Lower lobe of right lung (tissue), 2 donors: ENCODE data around the gene IGLL5. TPM values are rescaled to one million over a fixed set of nuclear protein-coding genes. Genes with fewer than 3 reads are reported as not detected.
"Not testable (repeated sequence)": the region's sequence is repeated elsewhere in the genome, so short reads cannot be mapped to it uniquely, and the experiment has no call there.

ENCODE experiments used
- ATAC-seq, 2 donors: fragments of 200-7000 bp; cut with Tn5 transposase; one replicate each; pipeline ENCODE4 v1.9.1; 2020 to 2022; ENCODE audit warnings: mild to moderate bottlenecking in 2 of 2, moderate library complexity in 2 of 2
- DNase-seq: peaks from one replicate; pipeline ENCODE4 v3.0.0-alpha.2; 2020
- H3K27ac ChIP-seq: fragments of 200-600 bp; one replicate; pipeline ENCODE4 v1.8.0; 2022
- H3K27me3 ChIP-seq: fragments of 200-600 bp; one replicate; pipeline ENCODE4 v1.8.0; 2022; ENCODE audit warnings: low read depth
- H3K36me3 ChIP-seq: fragments of 200-600 bp; one replicate; pipeline ENCODE4 v1.8.0; 2022; ENCODE audit warnings: mild to moderate bottlenecking
- H3K4me1 ChIP-seq: fragments of 200-600 bp; one replicate; pipeline ENCODE4 v1.8.0; 2022
- H3K4me3 ChIP-seq: fragments of 200-600 bp; one replicate; pipeline ENCODE4 v1.8.0; 2022; ENCODE audit warnings: mild to moderate bottlenecking
- H3K9me3 ChIP-seq: fragments of 200-600 bp; one replicate; pipeline ENCODE4 v1.8.0; 2022
- intact Hi-C: fragments of 100-400 bp; cut with DNase I; formaldehyde crosslinking; loops from one replicate; pipeline ENCODE4 v1.11.0; 2022
- total RNA-seq: library from RNA; stranded (reverse); fragmentation: NEBNext Ultra II Directional; extraction: Animal tissue kit (Norgen Biotek cat#: 25700); gene quantifications from one replicate; pipeline ENCODE4 v1.2.1, GENCODE V29; 2021
- TF ChIP-seq, protein P1 (sequence below): fragments of 200-600 bp; IDR thresholded peaks from one replicate; pipeline ENCODE4 v1.8.0; 2022; ENCODE audit warnings: antibody characterized with exemption, mild to moderate bottlenecking
- donor health status: DM: no; HTN: yes; CAD: no; lungs with severe emphysema.

Gene IGLL5
- total RNA-seq, 1 donor from 2014 or later = 11.1 TPM

DNA sequence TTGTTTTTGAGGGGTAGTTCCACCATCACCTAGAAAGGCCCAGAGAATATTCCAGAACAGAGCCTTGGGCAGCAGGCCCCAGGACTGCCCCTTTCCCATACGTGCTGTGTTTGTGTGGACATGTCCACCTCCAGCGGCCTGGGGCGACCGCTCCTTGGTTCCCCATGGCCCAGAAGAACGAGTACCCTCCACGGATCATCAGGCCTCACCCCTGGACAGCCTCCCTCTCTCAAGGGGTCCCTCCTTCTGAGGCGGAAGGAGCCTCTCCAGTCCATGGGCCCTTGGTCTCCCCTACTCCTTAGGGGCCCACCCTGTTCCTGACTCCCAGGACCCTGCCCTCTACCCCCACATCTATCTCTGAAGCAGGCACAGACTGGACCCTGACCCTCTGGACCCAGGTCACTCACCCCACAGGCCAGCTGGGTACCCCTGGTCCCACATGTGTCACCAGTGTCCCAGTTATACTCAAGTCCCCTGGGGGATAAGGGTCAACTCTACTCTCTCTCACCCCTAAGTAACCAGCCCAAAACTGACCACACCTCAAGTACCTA lies 32.6 kb downstream of the IGLL5 start:
- Histone ChIP-seq H3K27ac (no peak overlapping the region), H3K4me1 (no peaks in the 10 kb centered on the region), H3K4me3 (no peak overlapping the region), H3K9me3 (no peaks in the 10 kb centered on the region), H3K27me3 (no peaks in the 10 kb centered on the region), H3K36me3 (no peaks in the 10 kb centered on the region)
- ATAC-seq (no peak), DNase-seq (no peak)
- intact Hi-C loops = no loop called here
- TF ChIP-seq, protein P1, sequence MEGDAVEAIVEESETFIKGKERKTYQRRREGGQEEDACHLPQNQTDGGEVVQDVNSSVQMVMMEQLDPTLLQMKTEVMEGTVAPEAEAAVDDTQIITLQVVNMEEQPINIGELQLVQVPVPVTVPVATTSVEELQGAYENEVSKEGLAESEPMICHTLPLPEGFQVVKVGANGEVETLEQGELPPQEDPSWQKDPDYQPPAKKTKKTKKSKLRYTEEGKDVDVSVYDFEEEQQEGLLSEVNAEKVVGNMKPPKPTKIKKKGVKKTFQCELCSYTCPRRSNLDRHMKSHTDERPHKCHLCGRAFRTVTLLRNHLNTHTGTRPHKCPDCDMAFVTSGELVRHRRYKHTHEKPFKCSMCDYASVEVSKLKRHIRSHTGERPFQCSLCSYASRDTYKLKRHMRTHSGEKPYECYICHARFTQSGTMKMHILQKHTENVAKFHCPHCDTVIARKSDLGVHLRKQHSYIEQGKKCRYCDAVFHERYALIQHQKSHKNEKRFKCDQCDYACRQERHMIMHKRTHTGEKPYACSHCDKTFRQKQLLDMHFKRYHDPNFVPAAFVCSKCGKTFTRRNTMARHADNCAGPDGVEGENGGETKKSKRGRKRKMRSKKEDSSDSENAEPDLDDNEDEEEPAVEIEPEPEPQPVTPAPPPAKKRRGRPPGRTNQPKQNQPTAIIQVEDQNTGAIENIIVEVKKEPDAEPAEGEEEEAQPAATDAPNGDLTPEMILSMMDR = no peak

- no peaks in the 10 kb centered on the region for H3K27me3 ChIP-seq
- no peaks in the 10 kb centered on the region for H3K9me3 ChIP-seq
- intact Hi-C loops = no loop called here
- no peak overlapping the region for H3K27ac ChIP-seq
- TF ChIP-seq, protein P1 = no peak
- ATAC-seq (no peak), DNase-seq (no peak)
- no peak overlapping the region for H3K4me3 ChIP-seq
- H3K36me3 ChIP-seq = no peaks in the 10 kb centered on the region
- no peaks in the 10 kb centered on the region for H3K4me1 ChIP-seq
These were observed 33.4 kb downstream of the IGLL5 start for GRCh38 chr22:22920910-22921550.

DNA sequence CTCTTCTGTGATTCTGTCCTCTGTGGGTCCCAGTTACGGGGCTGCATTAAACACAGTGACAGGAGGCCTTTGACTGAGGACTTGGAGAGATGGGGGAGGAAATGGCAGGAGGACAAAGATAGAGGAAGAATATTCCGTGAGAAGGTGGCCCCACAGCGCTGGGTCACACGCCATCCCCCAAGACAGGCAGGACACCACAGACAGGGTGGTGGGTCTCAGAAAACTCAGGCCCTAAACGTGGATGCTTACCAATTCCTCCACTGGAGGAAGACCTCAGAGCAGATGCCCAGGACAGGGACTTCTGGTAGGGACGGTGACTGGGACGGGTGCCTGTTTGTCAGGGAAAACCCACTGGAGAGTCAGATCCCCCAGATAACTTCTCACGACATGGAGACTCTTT lies 34.0 kb downstream of the IGLL5 start:
- Histone ChIP-seq H3K36me3 (no peaks in the 10 kb centered on the region), H3K4me3 (no peak overlapping the region), H3K4me1 (no peaks in the 10 kb centered on the region), H3K9me3 (no peaks in the 10 kb centered on the region), H3K27me3 (no peaks in the 10 kb centered on the region), H3K27ac (no peak overlapping the region)
- DNase-seq (no peak), ATAC-seq (no peak)
- intact Hi-C loops = no loop called here
- TF ChIP-seq, protein P1 = no peak

DNA sequence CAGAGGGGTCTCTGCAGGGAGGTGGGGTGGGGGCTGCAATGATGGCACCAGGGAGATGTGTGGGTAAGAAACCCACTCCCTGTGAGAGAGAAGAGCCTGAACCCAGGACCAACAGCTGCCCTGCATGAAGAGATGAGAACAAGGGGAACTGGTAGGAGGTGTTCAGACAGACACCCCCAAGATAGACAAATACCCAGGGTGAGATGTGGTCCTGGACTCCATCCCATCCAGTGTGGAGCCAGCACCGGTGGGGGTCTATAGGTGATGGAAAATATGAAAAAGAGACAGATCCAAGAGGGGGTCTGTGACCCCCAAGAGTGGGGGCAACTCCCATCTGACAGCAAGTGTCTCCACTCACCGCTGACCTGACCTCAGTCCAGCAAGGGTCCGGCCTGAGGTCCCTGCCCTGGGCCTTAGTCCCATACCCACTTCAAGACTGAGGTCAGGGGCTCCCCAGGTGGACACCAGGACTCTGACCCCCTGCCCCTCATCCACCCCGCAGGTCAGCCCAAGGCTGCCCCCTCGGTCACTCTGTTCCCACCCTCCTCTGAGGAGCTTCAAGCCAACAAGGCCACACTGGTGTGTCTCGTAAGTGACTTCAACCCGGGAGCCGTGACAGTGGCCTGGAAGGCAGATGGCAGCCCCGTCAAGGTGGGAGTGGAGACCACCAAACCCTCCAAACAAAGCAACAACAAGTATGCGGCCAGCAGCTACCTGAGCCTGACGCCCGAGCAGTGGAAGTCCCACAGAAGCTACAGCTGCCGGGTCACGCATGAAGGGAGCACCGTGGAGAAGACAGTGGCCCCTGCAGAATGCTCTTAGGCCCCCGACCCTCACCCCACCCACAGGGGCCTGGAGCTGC lies 34.7 kb downstream of the IGLL5 start:
- H3K27ac ChIP-seq, H3K4me3 ChIP-seq, ATAC-seq, H3K36me3 ChIP-seq, intact Hi-C loops, H3K27me3 ChIP-seq, DNase-seq, H3K4me1 ChIP-seq, H3K9me3 ChIP-seq: not testable (repeated sequence)

- Histone ChIP-seq H3K4me1 (no peaks in the 10 kb centered on the region), H3K9me3 (no peaks in the 10 kb centered on the region), H3K36me3 (no peaks in the 10 kb centered on the region), H3K4me3 (no peak overlapping the region), H3K27ac (no peak overlapping the region), H3K27me3 (peaks cover 7% of the 10 kb centered on the region)
- intact Hi-C loops = no loop called here
- TF ChIP-seq, protein P1 = no peak
- ATAC-seq (no peak), DNase-seq (no peak)
These were observed 35.3 kb downstream of the IGLL5 start for GRCh38 chr22:22922954-22923319.

DNA sequence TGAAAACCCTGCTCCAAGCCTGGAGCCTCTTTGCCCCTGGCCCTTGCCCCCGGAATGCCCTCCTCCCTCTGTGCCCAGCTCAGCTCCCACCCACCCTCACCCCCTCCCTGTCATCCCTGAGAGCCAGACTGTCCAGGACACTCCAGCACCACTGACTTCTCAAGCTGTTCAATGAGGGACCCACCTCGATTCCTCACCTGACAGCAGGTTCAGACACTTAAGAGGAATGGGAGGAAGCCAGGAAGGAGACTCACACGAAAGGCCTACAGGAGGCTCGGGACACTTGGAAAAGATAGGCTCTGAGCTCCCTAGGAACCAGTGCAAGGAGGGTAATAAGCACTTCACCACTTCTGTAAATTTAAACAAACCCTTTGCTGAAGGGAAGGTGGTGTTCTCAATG lies 35.8 kb downstream of the IGLL5 start:
- Histone ChIP-seq H3K9me3 (no peaks in the 10 kb centered on the region), H3K36me3 (no peaks in the 10 kb centered on the region), H3K4me1 (no peaks in the 10 kb centered on the region), H3K4me3 (no peak overlapping the region), H3K27me3 (peaks cover 9% of the 10 kb centered on the region), H3K27ac (no peak overlapping the region)
- no peak for ATAC-seq
- no peak for DNase-seq
- TF ChIP-seq, protein P1 = no peak
- intact Hi-C loops = no loop called here
